MCF 10A (cell line): ENCODE results near the gene CDH18. TPM values are rescaled to one million over a fixed set of nuclear protein-coding genes. Genes with fewer than 3 reads are reported as not detected.

ENCODE experiments used
- BruUV-seq: library from RNA; stranded (reverse); fragments of 400-500 nt; replicated peaks from 2 replicates; lab custom pipeline; 2021; lab: Mats Ljungman, UMichigan
- CTCF ChIA-PET: fragments of 300-600 bp; sonication (Branson Sonifier 250); formaldehyde crosslinking; extraction: SDS; loops from one replicate; lab custom pipeline; 2021; ENCODE audit warnings: antibody characterized with exemption, inconsistent platforms; lab: Yijun Ruan, JAX
- POLR2A ChIA-PET: fragments of 300-600, 350-650 bp; sonication (Branson Sonifier 250); formaldehyde crosslinking; extraction: SDS; loops from one replicate; lab custom pipeline; 2020; ENCODE audit warnings: antibody characterized with exemption, inconsistent platforms; lab: Yijun Ruan, JAX
- DNase-seq: peaks from one replicate; pipeline ENCODE4 v3.0.0-alpha.2; 2018; ENCODE audit not compliant: unreplicated experiment
- H3K27ac Mint-ChIP-seq: one replicate; pipeline ENCODE4 v1.8.0; 2022; ENCODE audit warnings: mild to moderate bottlenecking, low read depth, mixed read lengths; ENCODE audit not compliant: unreplicated experiment
- H3K27me3 Mint-ChIP-seq: one replicate; pipeline ENCODE4 v1.8.0; 2022; ENCODE audit warnings: mixed read lengths; ENCODE audit not compliant: insufficient read depth, unreplicated experiment
- H3K36me3 Mint-ChIP-seq: one replicate; pipeline ENCODE4 v1.8.0; 2022; ENCODE audit warnings: mild to moderate bottlenecking, moderate library complexity, mixed read lengths; ENCODE audit not compliant: insufficient read depth, unreplicated experiment
- H3K4me1 Mint-ChIP-seq: one replicate; pipeline ENCODE4 v1.8.0; 2022; ENCODE audit warnings: mixed read lengths; ENCODE audit not compliant: insufficient read depth, unreplicated experiment
- H3K4me3 Mint-ChIP-seq: one replicate; pipeline ENCODE4 v1.8.0; 2022; ENCODE audit warnings: mild to moderate bottlenecking, moderate library complexity, mixed read lengths; ENCODE audit not compliant: unreplicated experiment
- H3K9me3 Mint-ChIP-seq: one replicate; pipeline ENCODE4 v1.8.0; 2022; ENCODE audit warnings: mixed read lengths; ENCODE audit not compliant: unreplicated experiment
- intact Hi-C: fragments of 100-400 bp; cut with micrococcal nuclease; formaldehyde crosslinking; loops from 2 replicates; pipeline ENCODE4 v1.14.1; 2022
- total RNA-seq: library from RNA; stranded (reverse); gene quantifications from 2 replicates; pipeline ENCODE4 v1.2.3, GENCODE V29; 2022
- TF ChIP-seq, protein P1 (sequence below): fragments of 200-600 bp; IDR thresholded peaks from one replicate; pipeline ENCODE4 v1.8.0; 2022; ENCODE audit warnings: antibody characterized with exemption, mild to moderate bottlenecking; ENCODE audit not compliant: unreplicated experiment

Gene CDH18
- total RNA-seq, 1 experiment from 2014 or later: not detected

DNA sequence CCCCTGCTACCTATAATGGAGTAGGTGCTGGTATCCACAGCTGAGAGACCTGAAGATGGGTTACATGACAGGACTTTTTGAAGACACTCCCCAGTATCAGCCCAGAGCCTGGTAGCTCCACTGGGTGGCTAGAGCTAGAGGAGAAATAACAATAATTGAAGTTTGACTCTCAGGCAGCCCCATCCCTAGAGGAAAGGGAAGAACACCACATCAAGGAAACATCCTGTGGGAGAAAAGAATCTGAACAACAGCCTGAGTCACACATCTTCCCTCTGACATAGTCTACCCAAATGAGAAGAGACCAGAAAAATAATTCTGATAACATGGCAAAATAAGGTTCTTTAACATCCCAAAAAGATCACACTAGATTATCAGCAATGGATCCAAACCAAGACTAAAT is 432.1 kb downstream of the CDH18 start:
- intact Hi-C loops: no loop called here
- CTCF ChIA-PET: no interaction called here
- BruUV-seq: no TSS peak
- H3K4me3 Mint-ChIP-seq: no peak overlapping the region
- no peaks in the 10 kb centered on the region for H3K36me3 Mint-ChIP-seq
- H3K27ac Mint-ChIP-seq: no peak overlapping the region
- TF ChIP-seq, protein P1, sequence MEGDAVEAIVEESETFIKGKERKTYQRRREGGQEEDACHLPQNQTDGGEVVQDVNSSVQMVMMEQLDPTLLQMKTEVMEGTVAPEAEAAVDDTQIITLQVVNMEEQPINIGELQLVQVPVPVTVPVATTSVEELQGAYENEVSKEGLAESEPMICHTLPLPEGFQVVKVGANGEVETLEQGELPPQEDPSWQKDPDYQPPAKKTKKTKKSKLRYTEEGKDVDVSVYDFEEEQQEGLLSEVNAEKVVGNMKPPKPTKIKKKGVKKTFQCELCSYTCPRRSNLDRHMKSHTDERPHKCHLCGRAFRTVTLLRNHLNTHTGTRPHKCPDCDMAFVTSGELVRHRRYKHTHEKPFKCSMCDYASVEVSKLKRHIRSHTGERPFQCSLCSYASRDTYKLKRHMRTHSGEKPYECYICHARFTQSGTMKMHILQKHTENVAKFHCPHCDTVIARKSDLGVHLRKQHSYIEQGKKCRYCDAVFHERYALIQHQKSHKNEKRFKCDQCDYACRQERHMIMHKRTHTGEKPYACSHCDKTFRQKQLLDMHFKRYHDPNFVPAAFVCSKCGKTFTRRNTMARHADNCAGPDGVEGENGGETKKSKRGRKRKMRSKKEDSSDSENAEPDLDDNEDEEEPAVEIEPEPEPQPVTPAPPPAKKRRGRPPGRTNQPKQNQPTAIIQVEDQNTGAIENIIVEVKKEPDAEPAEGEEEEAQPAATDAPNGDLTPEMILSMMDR: no peak
- H3K9me3 Mint-ChIP-seq: no peaks in the 10 kb centered on the region
- no peak for DNase-seq
- POLR2A ChIA-PET: no interaction called here
- H3K4me1 Mint-ChIP-seq: no peaks in the 10 kb centered on the region
- no peaks in the 10 kb centered on the region for H3K27me3 Mint-ChIP-seq

DNA sequence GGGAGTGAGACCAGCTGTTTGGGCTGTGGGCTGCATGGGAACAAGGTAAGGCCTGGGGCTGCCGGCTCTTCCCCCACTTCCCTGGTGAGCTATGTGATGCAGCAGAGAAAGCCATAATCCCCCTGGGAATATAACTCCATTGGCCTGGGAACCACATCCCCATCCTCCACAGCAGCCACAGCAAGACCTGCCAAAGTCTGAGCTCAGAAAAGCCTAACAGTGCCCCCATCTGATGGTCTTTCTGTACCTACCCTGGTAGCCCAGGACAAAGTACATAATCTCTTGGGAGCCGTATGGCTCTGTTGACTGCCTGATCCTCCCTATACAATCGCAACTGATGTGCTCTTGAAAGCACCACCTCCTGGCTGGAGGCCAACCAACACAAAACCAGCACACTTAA is 432.6 kb downstream of the CDH18 start:
- CTCF ChIA-PET: interaction anchor here (1.1 kb wide), 1 partner anchor 52 kb away, joined by 6 read pairs; no protein-coding TSS in a partner anchor
- intact Hi-C loops: no loop called here
- Mint-ChIP-seq H3K27ac (no peak overlapping the region), H3K4me3 (no peak overlapping the region), H3K9me3 (no peaks in the 10 kb centered on the region), H3K36me3 (no peaks in the 10 kb centered on the region), H3K27me3 (no peaks in the 10 kb centered on the region), H3K4me1 (no peaks in the 10 kb centered on the region)
- DNase-seq: no peak
- POLR2A ChIA-PET: no interaction called here
- no TSS peak for BruUV-seq
- TF ChIP-seq, protein P1: no peak

DNA sequence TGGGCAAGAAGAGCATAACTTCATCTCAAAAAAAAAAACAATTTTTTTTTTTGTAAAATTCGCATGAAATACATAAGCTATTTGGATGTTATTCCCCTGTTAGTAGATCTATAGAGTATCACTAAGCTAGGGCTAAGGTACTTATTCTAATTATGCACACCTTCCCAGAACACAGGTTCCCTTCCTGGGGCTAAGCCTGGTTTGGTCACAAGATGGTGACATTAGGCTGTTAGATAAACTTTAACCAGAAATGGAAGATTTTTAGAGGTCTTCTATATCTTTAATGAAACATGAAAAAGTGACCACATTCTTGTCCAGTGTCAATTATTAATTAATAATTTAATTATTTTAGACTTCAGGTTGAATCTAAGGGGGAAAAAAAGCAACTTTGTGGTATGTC is 433.5 kb downstream of the CDH18 start:
- no peak overlapping the region for H3K27ac Mint-ChIP-seq
- H3K36me3 Mint-ChIP-seq: no peaks in the 10 kb centered on the region

DNA sequence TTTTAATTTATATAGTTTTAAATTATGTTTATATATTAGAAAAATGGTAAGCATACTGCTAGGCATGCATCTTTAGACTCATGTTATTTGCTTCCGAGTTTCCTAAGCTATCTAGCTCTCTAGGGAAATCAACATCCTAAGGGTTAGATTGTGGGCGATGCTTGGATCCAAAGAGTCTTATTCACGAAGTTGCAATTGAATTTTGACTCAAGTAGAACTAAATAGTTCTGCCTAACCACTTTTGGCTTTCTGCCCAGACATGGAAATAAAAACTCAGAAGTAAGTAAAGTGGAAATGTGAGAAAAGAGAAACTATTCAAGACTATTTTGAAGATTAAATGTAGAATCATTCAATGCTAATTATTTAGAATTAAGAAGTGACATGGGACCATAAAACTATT is 440.4 kb downstream of the CDH18 start:
- CTCF ChIA-PET: interaction anchor here (0.6 kb wide), 2 partner anchors 83 to 840 kb away, joined by 3 read pairs; no protein-coding TSS in a partner anchor
- intact Hi-C loops: no loop called here
- Mint-ChIP-seq H3K4me1 (no peaks in the 10 kb centered on the region), H3K4me3 (no peak overlapping the region), H3K36me3 (no peaks in the 10 kb centered on the region), H3K27ac (no peak overlapping the region), H3K27me3 (no peaks in the 10 kb centered on the region), H3K9me3 (no peaks in the 10 kb centered on the region)
- BruUV-seq: no TSS peak
- DNase-seq: peak; percentile 49
- TF ChIP-seq, protein P1: no peak
- POLR2A ChIA-PET: interaction anchor here (0.7 kb wide), 1 partner anchor 1068 kb away, joined by 4 read pairs; no protein-coding TSS in a partner anchor

More for the DNA sequence above, 433.5 kb downstream of the CDH18 start:
- intact Hi-C loops: no loop called here
- DNase-seq: no peak
- no peaks in the 10 kb centered on the region for H3K27me3 Mint-ChIP-seq
- POLR2A ChIA-PET: interaction anchor here (1.1 kb wide), 1 partner anchor 20 kb away, joined by 8 read pairs; no protein-coding TSS in a partner anchor
- no peaks in the 10 kb centered on the region for H3K4me1 Mint-ChIP-seq
- H3K9me3 Mint-ChIP-seq: no peaks in the 10 kb centered on the region
- no TSS peak for BruUV-seq
- no peak overlapping the region for H3K4me3 Mint-ChIP-seq
- TF ChIP-seq, protein P1: no peak
- CTCF ChIA-PET: interaction anchor here (0.6 to 1.1 kb wide), 3 partner anchors 10 to 793 kb away, joined by 3 to 6 read pairs (median 4); no protein-coding TSS in a partner anchor
